GM19025 (cell line): ENCODE data around the gene CFAP20.

Experiments
- ATAC-seq: cut with Tn5 transposase; IDR thresholded peaks from one replicate; pipeline ENCODE4 v1.9.1; 2021; ENCODE audit warnings: mild to moderate bottlenecking, low read depth, moderate library complexity; ENCODE audit not compliant: unreplicated experiment

The CFAP20 gene

DNA sequence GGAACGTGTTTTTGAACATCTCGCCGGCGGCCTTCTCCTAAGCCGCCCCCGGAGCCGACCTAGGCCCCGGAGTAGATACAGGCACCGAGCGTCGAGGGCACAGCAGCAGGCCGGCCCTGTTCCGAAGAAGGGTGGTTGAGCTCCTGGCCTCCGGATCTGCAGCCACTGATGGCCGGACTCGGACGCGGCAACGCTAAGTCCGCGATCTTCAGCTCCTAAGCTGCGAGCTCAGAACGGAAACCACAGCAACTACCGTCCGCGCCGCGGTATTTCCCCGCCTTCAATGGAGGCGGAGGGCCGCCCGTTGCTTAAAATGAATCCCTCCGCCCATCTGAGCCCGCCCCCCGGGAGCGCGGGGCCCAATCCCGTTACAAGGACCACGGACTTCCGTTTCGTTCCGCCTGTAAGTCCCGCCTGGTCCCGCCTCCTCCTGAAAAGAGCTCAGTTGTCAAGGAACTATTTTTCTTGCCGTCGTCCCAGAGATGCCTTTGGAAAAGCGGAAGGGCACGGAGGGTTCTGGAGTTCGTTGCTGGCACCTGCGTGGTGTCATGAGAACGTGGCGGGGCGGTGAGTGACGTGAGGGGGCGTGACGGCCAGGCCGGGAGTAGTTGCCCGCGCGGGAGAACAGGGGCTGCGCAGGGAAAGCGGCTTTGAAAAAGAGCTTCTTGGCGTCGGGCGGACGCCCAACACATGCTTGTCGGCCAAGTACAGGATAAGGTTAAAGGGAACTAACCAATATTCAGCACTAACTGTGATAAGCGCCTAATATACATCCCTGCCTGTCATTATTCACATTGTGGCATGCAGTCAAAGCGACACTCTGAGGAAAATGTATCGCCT lies at the start of gene CFAP20:
TSS of gene CFAP20 (minus strand) at position 285 of the 840 bp plus-strand sequence. CDS start at position 19, 266 bp downstream.
- ATAC-seq: peak; percentile 79

DNA sequence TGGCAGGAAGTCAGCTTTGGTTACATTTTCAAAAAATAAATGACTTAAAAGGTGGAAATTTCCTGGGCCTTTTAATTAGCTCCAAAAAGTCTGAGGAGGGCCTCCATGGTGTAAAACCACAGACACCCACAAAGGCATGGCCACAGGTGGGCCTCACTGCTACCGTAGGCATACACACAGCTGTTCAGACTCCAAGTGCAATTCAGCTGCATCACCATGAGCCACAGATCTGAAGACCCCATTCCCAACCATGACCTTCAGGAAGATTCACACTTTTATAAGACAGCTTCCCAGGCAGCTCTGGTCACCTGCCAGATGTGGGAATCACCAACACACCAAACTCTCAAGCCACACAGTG lies 48.2 kb upstream of the CFAP20 start:
- no peak for ATAC-seq

DNA sequence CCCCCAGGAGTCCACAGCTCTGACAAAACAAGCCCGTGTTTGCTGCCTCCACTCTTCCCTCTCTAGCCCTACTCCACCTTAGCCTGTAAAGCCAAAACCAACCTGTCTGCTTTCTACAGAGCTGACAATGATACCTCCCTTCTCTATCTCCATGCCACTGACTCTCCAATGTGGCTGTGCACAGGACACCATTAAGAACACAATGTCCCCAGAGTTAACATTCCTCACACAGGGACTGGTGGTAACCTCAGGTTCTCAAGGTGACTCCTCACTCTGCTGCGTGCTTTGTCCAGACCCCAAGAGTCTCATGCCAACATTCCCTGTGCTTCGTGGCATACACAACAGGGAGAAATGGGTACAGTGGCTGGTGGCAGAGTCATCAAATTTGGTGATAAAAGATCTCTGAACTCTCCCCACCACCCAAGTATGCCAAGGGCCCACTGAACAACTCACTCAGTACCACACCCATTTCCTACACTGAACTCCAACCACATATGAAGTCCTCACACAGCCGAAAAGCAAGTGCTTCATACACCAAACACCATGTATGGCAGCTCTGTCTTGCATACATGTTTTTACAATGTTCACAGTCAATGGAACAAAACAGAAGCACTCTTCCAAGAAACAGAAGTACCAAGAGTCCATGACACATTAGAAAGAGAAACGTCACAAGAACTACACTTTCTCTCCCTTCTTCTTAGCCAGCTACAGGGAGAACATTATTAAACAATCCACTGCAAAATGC lies 47.6 kb upstream of the CFAP20 start:
- ATAC-seq: no peak

DNA sequence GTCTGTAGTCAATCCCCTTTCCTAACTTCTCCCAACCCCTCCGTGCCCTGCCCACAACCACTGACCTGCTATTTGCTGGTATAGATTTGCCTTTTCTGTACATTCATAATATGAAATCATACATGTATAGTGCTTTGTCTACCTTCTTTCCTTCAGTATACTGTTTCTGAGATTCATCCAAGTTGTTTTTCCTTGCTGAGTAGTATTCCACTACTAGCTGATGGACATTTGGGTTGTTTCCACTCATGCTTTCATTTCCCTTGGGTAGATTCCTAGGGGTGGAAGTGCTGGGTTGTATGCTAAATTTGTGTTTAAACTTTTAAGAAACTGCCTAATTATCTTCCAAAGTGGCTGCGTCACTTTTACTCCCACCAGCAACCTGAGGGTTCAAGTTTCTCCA lies 41.0 kb upstream of the CFAP20 start:
- no peak for ATAC-seq

DNA sequence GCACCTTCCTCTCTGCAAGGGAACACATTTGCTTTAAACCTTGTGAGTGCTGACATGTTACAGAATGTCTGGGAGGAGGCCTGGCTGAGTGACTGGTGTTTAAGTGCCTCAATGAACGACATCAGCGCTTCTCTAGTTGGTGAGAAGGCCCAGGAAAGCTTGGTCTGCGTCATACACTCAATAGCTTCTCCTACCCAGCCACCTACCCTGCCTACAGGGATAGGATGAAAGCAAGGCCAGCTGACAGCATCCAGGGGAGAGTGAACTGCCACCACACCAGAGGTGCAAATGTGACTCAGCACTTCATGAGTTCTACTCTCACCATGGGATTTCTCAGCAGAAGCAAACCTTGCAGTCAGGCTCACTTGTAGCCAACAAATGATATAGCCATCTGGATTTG lies 31.7 kb upstream of the CFAP20 start:
- ATAC-seq: no peak

DNA sequence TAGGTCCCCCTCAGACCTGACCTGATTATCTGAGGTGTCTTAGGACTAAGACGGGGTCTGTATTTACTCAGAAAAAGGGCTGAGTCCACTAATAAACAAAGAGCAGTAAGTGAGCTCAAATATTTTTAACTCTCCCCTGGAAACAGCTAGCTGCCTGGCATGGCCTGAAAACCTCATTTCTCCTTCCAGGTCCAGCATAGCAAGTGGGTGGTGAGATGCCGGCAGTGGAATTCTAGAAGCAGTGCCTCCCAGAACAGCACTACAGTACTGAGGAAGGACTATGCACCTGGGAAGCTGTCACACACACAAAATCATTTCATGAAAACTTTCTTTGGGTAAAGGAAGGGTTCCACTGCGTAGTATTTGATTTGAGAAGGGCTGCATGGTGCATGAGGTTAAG lies 29.5 kb upstream of the CFAP20 start:
- ATAC-seq: no peak

DNA sequence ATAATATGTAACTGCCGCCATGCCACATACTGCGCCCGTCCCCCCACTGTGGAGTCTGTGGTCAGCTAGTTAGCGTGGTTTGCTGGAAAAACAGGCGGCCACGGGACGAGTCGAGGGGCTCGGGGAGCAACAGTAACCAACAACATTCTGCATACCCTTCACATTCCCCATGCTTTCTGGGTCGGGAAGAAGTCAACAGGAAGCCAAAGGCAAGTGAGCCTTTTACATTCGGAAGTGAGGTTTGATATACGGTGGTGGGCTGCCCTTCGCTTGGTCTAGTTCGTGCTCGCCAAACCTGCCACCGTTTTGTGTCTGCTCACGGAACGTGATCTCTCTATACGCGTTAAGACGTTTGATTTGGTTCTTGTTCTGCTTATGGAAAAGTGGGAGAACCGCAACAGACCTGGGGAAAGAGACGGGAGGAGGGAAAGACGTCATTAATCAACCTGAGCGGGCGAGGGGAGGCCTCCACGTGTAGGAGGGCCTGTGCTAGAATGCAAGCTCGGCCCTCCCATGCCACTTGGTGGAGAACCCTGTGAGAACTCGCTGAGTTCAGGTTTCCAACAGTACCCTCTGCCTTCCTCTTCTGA lies 28.9 kb upstream of the CFAP20 start:
- ATAC-seq: no peak

DNA sequence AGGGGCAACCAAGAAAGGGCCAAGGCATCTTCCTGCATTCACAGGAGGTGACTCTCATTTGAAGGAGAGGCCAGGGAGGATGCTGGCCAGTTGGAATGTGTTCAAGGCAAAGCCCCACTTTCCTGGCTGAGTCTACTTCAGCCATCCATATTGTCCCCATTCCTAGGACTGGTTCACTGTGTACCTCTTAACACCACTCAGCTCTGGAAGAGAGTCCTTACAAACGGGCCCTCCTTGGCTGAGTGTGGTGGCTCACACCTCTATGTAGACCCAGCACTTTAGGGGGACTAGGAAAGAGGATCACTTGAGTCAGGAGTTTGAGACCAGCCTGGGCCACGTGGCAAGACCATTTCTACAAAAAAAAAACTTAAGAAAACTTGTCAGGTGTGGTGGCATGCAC lies 28.1 kb upstream of the CFAP20 start:
- no peak for ATAC-seq

DNA sequence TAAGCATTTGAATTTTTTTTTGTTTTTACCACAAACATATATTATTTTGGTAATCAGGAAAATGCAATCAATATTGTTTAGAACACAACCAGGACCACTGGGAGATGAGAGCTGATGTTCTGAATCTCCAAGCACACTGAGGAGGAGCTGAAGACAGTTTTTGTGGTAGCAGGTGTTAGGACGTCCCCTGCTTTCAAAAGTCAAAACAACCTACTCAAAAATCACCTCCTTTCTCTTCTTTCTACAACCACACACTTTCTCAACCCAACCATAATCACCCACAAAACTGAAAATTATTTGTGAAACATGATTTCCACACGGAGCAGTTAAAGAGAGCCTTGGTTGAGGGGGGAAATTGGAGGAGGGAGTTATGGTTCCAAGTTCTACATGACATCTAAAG lies 26.7 kb upstream of the CFAP20 start:
- ATAC-seq: no peak

DNA sequence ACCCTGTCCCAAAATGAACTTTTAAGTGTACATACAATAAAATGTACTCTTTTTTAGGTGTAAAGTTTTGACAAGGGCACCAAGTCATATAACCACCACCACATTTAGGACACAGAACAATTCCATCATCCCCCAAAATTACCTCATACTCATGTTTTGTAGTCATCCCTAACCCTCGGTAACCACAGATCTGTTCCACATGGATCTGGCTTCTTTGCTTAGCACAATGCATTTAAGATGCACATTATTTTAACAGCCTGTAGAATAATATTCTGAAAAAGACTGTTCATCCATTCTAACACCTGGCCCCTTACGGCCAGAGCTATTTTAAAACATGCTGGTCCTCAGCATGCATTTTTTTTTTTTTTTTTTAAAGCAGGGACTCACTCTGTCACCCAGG lies 25.2 kb upstream of the CFAP20 start:
- ATAC-seq: no peak

DNA sequence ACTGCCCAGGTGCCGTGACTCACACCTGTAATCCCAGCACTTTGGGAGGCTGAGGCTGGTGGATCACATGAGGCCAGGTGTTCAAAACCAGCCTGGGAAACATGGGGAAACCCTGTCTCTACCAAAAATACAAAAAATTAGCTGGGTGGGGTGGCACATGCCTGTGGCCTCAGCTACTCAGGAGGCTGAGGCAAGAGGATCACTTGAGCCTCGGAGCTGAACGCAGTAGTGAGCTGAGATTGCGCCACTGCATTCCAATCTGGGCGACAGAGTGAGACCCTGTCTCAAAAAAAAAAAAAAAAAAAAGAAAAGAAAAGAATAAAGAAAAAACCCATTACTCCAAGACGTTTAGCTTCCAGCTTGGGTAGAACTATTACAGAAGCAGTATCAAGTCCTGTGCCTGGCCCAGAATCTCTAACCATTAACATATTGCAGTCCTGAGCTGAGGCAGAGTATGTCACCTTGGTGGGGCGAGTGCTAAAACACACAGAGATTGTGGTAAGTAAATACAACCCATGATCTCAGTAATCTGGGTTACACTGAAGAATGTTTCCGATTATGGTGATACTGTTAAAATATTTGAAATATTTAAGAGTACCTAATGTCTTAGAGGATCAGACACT lies 23.2 kb upstream of the CFAP20 start:
- ATAC-seq: no peak

DNA sequence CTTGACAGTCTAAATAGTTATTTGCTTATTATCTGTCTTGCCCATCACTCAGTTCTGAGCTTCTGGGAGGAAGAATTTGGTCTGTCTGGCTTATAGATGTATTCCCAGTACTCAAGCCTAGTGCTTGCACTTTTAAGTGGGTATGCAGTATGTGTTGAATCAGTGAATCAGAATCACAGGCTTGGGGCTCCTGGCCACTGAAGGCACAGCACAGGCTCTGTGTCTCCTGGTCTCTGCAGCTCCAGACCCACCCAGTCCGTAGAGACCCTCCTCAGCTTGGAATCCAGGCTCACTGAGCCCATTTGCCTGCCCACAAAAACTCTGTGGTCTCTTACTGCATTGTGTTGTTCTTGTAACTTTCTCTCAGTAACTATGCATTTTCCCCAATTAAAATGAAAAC lies 19.3 kb upstream of the CFAP20 start:
- ATAC-seq: no peak

DNA sequence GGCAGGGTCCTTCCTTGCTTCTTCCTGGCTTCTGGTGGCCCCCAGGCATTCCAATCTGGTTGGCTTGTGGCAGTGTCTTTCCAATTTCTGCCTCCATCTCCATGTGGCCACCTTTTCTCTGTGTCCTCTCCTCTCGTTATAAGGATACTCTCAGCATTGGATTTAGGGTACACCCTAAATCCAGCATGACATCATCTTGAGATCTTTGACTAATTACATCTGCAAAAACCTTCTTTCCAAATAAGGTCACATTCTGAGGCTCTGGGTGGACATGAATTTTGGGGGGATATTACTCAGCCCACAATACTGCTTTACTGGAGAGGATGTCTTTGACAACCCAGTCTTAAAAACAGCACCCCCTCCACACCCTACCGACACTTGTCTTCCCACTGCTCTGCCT lies 18.9 kb upstream of the CFAP20 start:
- no peak for ATAC-seq

DNA sequence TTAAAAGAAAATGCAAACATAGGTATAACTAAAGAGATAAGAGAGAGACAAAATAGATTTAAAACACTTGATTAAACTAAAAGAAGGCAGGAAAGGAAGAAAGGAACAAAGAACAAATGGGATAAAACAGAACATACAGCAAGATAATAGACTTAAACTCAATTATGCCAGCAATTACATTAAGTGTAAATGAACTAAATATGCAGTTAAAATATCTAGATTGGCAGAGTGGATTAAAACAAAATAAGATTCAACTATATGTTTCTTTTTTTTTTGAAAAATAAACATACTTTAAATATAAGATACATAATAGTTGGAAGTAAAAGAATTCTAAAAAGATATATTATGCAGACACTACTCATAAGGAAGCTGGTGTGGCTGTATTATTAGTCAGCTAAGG lies 9.7 kb upstream of the CFAP20 start:
- no peak for ATAC-seq

DNA sequence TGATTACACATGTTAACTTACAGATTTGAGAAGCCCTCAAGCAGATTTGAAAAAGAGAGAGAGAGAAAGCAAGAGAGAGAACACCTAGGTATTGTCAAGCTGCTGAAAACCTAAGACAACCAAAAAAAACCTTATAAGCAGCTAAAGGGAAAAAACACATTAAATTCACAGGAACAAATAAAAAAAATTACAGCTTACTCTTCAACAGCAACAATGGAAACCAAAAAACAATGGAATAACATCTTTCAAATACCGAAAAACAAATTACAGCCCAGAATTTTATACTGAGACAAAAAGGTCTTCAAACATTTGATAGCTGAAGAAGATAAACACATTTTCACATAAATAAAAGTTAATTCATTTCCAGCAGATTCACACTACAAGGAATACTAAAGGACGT lies 8.4 kb upstream of the CFAP20 start:
- no peak for ATAC-seq

DNA sequence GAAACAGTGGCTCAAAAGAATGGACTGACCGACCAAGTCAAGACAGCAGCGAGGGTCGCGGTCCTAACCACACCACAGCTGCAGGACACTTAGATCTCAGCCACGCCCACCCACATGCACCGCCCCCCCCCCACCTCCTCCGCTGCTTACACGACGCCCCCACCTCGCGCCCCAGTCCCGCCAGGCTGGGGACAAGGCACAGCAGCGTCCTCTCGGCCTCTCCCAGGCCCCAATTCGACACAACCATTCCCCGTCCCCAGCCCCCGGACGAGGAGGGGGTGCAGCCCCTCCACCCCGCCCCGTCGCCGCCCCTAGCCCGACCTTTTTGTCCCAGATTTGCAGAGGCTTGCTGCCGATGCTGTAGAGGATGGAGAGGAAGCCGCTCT lies 477 bp downstream of the CFAP20 start:
- peak; percentile 2 for ATAC-seq

DNA sequence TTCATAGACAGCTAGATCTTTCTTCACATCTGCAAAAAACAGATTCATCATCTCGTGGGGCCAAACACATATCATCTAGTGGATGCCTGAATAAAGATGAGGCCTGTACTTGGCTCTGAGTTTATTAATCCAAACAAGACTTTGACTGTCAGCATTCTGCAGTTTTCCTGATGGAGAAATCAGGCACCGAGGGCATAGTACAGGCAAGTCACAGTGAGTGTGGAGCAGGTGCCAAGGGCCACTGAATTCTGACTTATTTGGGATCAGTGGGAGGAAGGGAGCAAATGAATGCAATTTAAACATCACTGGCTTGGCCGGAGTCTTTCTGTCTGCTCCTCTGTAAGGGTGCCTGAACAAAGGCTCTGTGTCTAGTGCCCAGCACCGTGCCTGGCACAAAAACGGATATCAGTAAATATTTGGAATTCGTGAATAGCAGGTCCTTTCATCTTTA lies 975 bp downstream of the CFAP20 start:
- ATAC-seq: no peak

DNA sequence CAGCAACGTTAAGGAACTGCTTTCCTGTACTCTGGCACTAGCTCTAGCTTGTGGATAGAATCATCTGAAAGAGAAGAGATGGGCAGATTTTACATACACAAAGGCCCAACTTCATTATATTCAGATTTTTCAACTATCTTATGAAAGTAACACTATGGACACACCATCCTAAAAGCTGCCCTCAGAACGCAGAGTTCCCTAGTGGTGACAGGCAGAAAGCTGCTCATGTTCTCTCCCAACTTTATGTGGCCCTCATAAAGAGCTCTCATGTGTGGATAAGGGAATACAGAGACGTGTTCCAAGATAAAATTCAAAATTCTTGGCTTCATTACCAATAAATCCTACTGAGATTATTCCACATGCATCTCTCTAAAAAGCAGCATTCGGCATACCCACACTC lies 1.5 kb downstream of the CFAP20 start:
- no peak for ATAC-seq

DNA sequence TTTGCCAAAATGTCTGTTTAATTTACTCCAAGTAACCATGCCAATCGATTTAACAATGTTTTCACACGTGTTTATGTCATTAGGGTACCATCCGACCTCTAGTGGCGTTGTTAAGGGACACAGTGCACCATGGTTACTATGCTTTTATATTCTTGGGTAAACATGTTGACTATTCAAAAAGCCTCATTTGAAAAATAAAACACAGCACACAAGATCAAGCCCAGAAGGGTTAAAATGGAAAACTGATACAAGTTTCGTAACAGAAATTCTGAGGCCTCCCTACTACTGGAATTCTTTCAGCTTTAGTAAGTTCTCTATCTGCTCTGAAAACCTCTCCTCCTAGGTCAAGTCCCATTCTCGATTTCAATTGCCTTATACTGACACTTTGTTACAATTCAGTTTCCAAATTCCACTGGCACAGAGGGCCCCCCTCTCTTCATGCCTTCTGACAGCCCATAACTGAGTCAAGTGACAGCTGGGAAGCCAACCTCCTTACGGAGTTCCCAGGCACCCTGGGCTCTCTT lies 2.1 kb downstream of the CFAP20 start:
- ATAC-seq: no peak

DNA sequence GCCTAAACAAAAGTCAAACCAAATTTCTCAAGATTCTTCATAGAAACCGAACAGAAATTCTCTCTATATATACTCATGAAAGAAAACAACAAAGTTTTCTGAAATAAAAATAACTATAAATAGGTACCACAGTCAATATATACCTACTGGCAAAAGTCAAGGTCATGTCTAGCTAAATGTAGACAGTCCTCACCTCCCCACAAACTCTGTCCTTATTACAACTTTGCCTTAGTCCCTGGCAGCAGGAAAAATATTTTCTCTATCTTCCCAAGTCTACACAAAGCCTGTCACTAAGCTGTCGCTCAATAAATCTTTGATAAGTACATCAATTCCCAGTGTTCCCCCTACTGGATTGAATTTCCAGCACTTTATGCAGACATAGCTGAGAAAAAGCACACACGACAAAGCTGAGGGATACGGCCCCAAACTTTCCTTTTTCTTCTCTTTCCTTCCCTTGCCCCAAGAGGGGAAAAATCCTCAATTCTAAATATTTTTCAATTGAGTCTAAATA lies 2.7 kb downstream of the CFAP20 start:
- ATAC-seq: no peak
